HepG2 (cell line): ENCODE measurements around the gene DNAAF3. TPM values are rescaled to one million over a fixed set of nuclear protein-coding genes. Genes with fewer than 3 reads are reported as not detected.

Source experiments
- EZH2 ChIP-seq: conservative IDR thresholded peaks from 2 replicates; pipeline ENCODE4 v1.6.1; 2012; ENCODE audit warnings: mild to moderate bottlenecking, low read depth, low read length, moderate library complexity
- GTF3A ChIP-seq: sonication (generic); formaldehyde crosslinking; conservative IDR thresholded peaks from 2 replicates; pipeline ENCODE4 v1.4.0; 2020; ENCODE audit warnings: mild to moderate bottlenecking, missing genetic modification reagents
- HDAC1 ChIP-seq: sonication (generic); formaldehyde crosslinking; IDR thresholded peaks from 2 replicates; pipeline ENCODE4 v1.5.1; 2020; ENCODE audit warnings: mild to moderate bottlenecking, missing genetic modification reagents
- HMGA1 ChIP-seq: sonication (generic); formaldehyde crosslinking; conservative IDR thresholded peaks from 2 replicates; pipeline ENCODE4 v1.4.0; 2020; ENCODE audit warnings: missing genetic modification reagents
- PHF20 ChIP-seq: sonication (generic); formaldehyde crosslinking; IDR thresholded peaks from 2 replicates; pipeline ENCODE4 v1.5.0; 2020; ENCODE audit warnings: mild to moderate bottlenecking, missing genetic modification reagents
- PRMT3 ChIP-seq: sonication (generic); formaldehyde crosslinking; IDR thresholded peaks from 2 replicates; pipeline ENCODE4 v1.8.1; 2022; ENCODE audit warnings: low read depth, mild to moderate bottlenecking, moderate library complexity, missing genetic modification reagents, borderline replicate concordance
- THYN1 ChIP-seq: sonication (generic); formaldehyde crosslinking; IDR thresholded peaks from 2 replicates; pipeline ENCODE4 v1.8.1; 2023; ENCODE audit warnings: low read depth, mild to moderate bottlenecking, moderate library complexity, missing genetic modification reagents, borderline replicate concordance
- ZBTB7B ChIP-seq: sonication (generic); formaldehyde crosslinking; IDR thresholded peaks from 2 replicates; pipeline ENCODE4 v1.4.0; 2020; ENCODE audit warnings: missing genetic modification reagents
- ZBTB8A ChIP-seq: sonication (generic); formaldehyde crosslinking; IDR thresholded peaks from 2 replicates; pipeline ENCODE4 v1.4.0; 2020; ENCODE audit warnings: mild to moderate bottlenecking, low read depth, missing genetic modification reagents, borderline replicate concordance
- ZFP62 ChIP-seq: sonication (generic); formaldehyde crosslinking; IDR thresholded peaks from 2 replicates; pipeline ENCODE4 v1.4.0; 2020; ENCODE audit warnings: missing genetic modification reagents
- ZFP82 ChIP-seq: sonication (generic); formaldehyde crosslinking; IDR thresholded peaks from 2 replicates; pipeline ENCODE4 v1.5.1; 2020; ENCODE audit warnings: mild to moderate bottlenecking, missing genetic modification reagents, borderline replicate concordance
- ZFP90 ChIP-seq: sonication (generic); formaldehyde crosslinking; IDR thresholded peaks from 2 replicates; pipeline ENCODE4 v1.8.0; 2022; ENCODE audit warnings: missing genetic modification reagents, mild to moderate bottlenecking, inconsistent platforms, borderline replicate concordance
- ZNF256 ChIP-seq: sonication (generic); formaldehyde crosslinking; conservative IDR thresholded peaks from 2 replicates; pipeline ENCODE4 v1.4.0; 2020; ENCODE audit warnings: missing genetic modification reagents
- ZNF382 ChIP-seq: sonication (generic); formaldehyde crosslinking; IDR thresholded peaks from 2 replicates; pipeline ENCODE4 v1.5.0; 2020; ENCODE audit warnings: missing genetic modification reagents, mild to moderate bottlenecking, borderline replicate concordance
- ZNF460 ChIP-seq: sonication (generic); formaldehyde crosslinking; IDR thresholded peaks from 2 replicates; pipeline ENCODE4 v1.5.1; 2020; ENCODE audit warnings: missing genetic modification reagents, mild to moderate bottlenecking, borderline replicate concordance
- ZNF556 ChIP-seq: sonication (generic); formaldehyde crosslinking; IDR thresholded peaks from 2 replicates; pipeline ENCODE4 v1.4.0; 2020; ENCODE audit warnings: mild to moderate bottlenecking, missing genetic modification reagents, borderline replicate concordance
- ZNF569 ChIP-seq: sonication (generic); formaldehyde crosslinking; IDR thresholded peaks from 2 replicates; pipeline ENCODE4 v1.5.0; 2020; ENCODE audit warnings: mild to moderate bottlenecking, missing genetic modification reagents, moderate library complexity, borderline replicate concordance
- ZNF746 ChIP-seq: sonication (generic); formaldehyde crosslinking; IDR thresholded peaks from 2 replicates; pipeline ENCODE4 v1.8.0; 2022; ENCODE audit warnings: mild to moderate bottlenecking, missing genetic modification reagents
- ZNF749 ChIP-seq: sonication (generic); formaldehyde crosslinking; IDR thresholded peaks from 2 replicates; pipeline ENCODE4 v1.8.0; 2022; ENCODE audit warnings: mild to moderate bottlenecking, missing genetic modification reagents, moderate library complexity, borderline replicate concordance
- ZNF766 ChIP-seq: sonication (generic); formaldehyde crosslinking; IDR thresholded peaks from 2 replicates; pipeline ENCODE4 v1.5.0; 2020; ENCODE audit warnings: missing genetic modification reagents, borderline replicate concordance
- ZNF850 ChIP-seq: sonication (generic); formaldehyde crosslinking; conservative IDR thresholded peaks from 2 replicates; pipeline ENCODE4 v1.9.0; 2021; ENCODE audit warnings: mild to moderate bottlenecking, missing genetic modification reagents
- polyA plus RNA-seq, 8 experiments: library from polyadenylated mRNA; depleted of rRNA in 3 of 8; stranded (reverse) in 7 of 8; unstranded in 1 of 8; fragments of >200 nt; fragmentation: Illumina TruSeq in 4 of 8; extraction: Trizol in 4 of 8; gene quantifications; 2 replicates each; pipeline versions ENCODE4 v1.2.1 to v1.2.3, GENCODE V29; 2011 to 2016; ENCODE audit warnings: low read depth in 4 of 8, missing spikeins in 1 of 8, mixed read lengths in 1 of 8; ENCODE audit not compliant: insufficient read depth in 1 of 8
- total RNA-seq, 5 experiments: library from RNA; depleted of rRNA; stranded (reverse); fragments of >200 nt; fragmentation: Illumina TruSeq; extraction: Trizol; gene quantifications; 2 replicates each; pipeline ENCODE4 v1.2.3, GENCODE V29; 2016; ENCODE audit warnings: low read depth in 1 of 5
- TF ChIP-seq, protein P1 (sequence below): sonication (generic); formaldehyde crosslinking; IDR thresholded peaks from 2 replicates; pipeline ENCODE4 v1.9.0; 2022; ENCODE audit warnings: low read depth, missing genetic modification reagents
- TF ChIP-seq, protein P2 (sequence below): sonication (generic); formaldehyde crosslinking; IDR thresholded peaks from 2 replicates; pipeline ENCODE4 v1.4.0; 2020; ENCODE audit warnings: missing genetic modification reagents
- TF ChIP-seq, protein P3 (sequence below): sonication (generic); formaldehyde crosslinking; IDR thresholded peaks from 2 replicates; pipeline ENCODE4 v1.5.0; 2020; ENCODE audit warnings: missing genetic modification reagents
- TF ChIP-seq, protein P4 (sequence below): sonication (generic); formaldehyde crosslinking; IDR thresholded peaks from 2 replicates; pipeline ENCODE4 v1.9.0; 2021; ENCODE audit warnings: missing genetic modification reagents, mild to moderate bottlenecking, borderline replicate concordance

DNAAF3 gene
- total and polyA plus RNA-seq, 2 of the 13 experiments (the other 11 are each of a cell fraction or from before 2014, with no cell fraction given), result 0.30 to 0.40 TPM

DNA sequence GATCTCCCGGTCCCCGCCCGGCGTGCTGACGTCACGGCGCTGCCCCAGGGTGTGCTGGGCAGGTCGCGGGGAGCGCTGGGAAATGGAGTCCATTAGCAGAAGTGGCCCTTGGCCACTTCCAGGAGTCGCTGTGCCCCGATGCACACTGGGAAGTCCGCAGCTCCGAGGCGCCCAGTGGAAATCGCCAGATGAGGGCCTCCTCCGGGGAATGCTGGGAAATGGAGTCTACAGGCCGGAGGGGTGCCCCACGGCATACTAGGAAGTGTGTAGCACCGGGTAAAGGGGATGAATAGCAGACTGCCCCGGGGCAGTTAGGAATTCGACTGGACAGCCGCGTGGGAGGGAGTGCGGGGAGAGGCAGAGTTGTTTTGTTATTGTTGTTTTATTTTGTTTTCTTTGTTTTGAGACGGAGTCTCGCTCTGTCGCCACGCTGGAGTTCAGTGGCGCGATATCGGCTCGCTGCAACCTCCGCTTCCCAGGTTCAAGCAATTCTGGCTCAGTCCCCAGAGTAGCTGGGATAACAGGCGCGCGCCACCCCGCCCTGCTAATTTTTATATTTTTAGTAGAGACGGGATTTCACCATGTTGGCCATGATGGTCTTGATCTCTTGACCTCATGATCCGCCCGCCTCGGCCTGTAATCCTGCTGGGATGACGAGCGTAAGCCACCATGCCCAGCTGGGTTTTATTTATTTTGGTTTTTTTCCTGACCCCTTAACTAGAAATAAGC lies 48.6 kb downstream of the DNAAF3 start (continued):
- no peak for TF ChIP-seq ZNF850
- peak; percentile 65; the same call in 1 of the 2 replicates for TF ChIP-seq PHF20
- TF ChIP-seq, protein P1, sequence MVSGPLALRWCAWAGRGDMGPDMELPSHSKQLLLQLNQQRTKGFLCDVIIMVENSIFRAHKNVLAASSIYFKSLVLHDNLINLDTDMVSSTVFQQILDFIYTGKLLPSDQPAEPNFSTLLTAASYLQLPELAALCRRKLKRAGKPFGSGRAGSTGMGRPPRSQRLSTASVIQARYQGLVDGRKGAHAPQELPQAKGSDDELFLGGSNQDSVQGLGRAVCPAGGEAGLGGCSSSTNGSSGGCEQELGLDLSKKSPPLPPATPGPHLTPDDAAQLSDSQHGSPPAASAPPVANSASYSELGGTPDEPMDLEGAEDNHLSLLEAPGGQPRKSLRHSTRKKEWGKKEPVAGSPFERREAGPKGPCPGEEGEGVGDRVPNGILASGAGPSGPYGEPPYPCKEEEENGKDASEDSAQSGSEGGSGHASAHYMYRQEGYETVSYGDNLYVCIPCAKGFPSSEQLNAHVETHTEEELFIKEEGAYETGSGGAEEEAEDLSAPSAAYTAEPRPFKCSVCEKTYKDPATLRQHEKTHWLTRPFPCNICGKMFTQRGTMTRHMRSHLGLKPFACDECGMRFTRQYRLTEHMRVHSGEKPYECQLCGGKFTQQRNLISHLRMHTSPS (CRISPR knock-in tag), result no peak
- no peak for TF ChIP-seq HMGA1
- no peak for TF ChIP-seq ZNF460
- TF ChIP-seq, protein P2, sequence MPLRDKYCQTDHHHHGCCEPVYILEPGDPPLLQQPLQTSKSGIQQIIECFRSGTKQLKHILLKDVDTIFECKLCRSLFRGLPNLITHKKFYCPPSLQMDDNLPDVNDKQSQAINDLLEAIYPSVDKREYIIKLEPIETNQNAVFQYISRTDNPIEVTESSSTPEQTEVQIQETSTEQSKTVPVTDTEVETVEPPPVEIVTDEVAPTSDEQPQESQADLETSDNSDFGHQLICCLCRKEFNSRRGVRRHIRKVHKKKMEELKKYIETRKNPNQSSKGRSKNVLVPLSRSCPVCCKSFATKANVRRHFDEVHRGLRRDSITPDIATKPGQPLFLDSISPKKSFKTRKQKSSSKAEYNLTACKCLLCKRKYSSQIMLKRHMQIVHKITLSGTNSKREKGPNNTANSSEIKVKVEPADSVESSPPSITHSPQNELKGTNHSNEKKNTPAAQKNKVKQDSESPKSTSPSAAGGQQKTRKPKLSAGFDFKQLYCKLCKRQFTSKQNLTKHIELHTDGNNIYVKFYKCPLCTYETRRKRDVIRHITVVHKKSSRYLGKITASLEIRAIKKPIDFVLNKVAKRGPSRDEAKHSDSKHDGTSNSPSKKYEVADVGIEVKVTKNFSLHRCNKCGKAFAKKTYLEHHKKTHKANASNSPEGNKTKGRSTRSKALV (CRISPR knock-in tag), result no peak
- no peak for TF ChIP-seq ZBTB8A (CRISPR knock-in tag)
- TF ChIP-seq GTF3A (CRISPR knock-in tag), result no peak
- TF ChIP-seq ZNF569, result no peak
- TF ChIP-seq ZNF746 (CRISPR knock-in tag), result no peak
- no peak for TF ChIP-seq ZNF766 (CRISPR knock-in tag)
- TF ChIP-seq, protein P3, sequence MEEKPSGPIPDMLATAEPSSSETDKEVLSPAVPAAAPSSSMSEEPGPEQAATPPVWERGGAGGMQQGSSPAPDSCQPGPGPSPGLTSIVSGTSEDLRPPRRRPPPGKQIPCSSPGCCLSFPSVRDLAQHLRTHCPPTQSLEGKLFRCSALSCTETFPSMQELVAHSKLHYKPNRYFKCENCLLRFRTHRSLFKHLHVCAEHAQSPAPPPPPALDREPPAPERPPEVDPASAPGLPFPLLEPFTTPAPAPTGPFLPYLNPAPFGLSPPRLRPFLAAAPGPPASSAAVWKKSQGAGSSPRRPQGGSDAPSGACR (CRISPR knock-in tag), result no peak
- TF ChIP-seq, protein P4, sequence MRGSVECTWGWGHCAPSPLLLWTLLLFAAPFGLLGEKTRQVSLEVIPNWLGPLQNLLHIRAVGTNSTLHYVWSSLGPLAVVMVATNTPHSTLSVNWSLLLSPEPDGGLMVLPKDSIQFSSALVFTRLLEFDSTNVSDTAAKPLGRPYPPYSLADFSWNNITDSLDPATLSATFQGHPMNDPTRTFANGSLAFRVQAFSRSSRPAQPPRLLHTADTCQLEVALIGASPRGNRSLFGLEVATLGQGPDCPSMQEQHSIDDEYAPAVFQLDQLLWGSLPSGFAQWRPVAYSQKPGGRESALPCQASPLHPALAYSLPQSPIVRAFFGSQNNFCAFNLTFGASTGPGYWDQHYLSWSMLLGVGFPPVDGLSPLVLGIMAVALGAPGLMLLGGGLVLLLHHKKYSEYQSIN (CRISPR knock-in tag), result no peak
- no peak for TF ChIP-seq EZH2
- no peak for TF ChIP-seq ZBTB7B
- 0 out of 2 replicates have a peak, but pooled peaks have one; percentile 20 for TF ChIP-seq ZFP90 (CRISPR knock-in tag)
- TF ChIP-seq ZNF749 (CRISPR knock-in tag), result no peak
- no peak for TF ChIP-seq ZNF256
- 0 out of 2 replicates have a peak, but pooled peaks have one; percentile 18 for TF ChIP-seq ZNF556 (CRISPR knock-in tag)
- TF ChIP-seq ZFP62, result no peak
- no peak for TF ChIP-seq PRMT3 (CRISPR knock-in tag)
- TF ChIP-seq ZFP82 (CRISPR knock-in tag), result no peak
- TF ChIP-seq ZNF382 (CRISPR knock-in tag), result no peak
- TF ChIP-seq THYN1, result no peak
- TF ChIP-seq HDAC1 (CRISPR knock-in tag), result peak; percentile 30; the same call in 1 of the 2 replicates
